Progenitor cell of endocrine pancreas (in vitro differentiated cells): ENCODE measurements around the gene KIF1A. TPM values are rescaled to one million over a fixed set of nuclear protein-coding genes. Genes with fewer than 3 reads are reported as not detected.
A peak's percentile ranks its signal among the peaks of the same experiment; 100 is the strongest.

Experiments used
- DNase-seq: peaks from one replicate; pipeline ENCODE4 v3.0.0; 2021; ENCODE audit warnings: low spot score; ENCODE audit not compliant: unreplicated experiment
- H3K27ac Mint-ChIP-seq: 2 replicates; pipeline ENCODE4 v1.8.0; 2021; ENCODE audit warnings: mild to moderate bottlenecking, moderate library complexity, mixed read lengths
- H3K27me3 Mint-ChIP-seq: 2 replicates; pipeline ENCODE4 v1.8.0; 2021; ENCODE audit warnings: mixed read lengths
- H3K36me3 Mint-ChIP-seq: 2 replicates; pipeline ENCODE4 v1.8.0; 2022; ENCODE audit warnings: mixed read lengths; ENCODE audit not compliant: insufficient read depth
- H3K4me1 Mint-ChIP-seq: 2 replicates; pipeline ENCODE4 v1.8.0; 2021; ENCODE audit warnings: low read depth, mixed read lengths
- H3K4me3 Mint-ChIP-seq: 2 replicates; pipeline ENCODE4 v1.8.0; 2021; ENCODE audit warnings: low read depth, mild to moderate bottlenecking, moderate library complexity, mixed read lengths
- H3K9me3 Mint-ChIP-seq: 2 replicates; pipeline ENCODE4 v1.8.0; 2021; ENCODE audit warnings: low read depth, mixed read lengths
- total RNA-seq: library from RNA; stranded (reverse); gene quantifications from 2 replicates; pipeline ENCODE4 v1.2.1, GENCODE V29; 2021
- TF ChIP-seq, protein P1 (sequence below): fragments of 200-600 bp; sonication (generic); IDR thresholded peaks from one replicate; pipeline ENCODE4 v1.5.0; 2021; ENCODE audit warnings: antibody characterized with exemption, mild to moderate bottlenecking; ENCODE audit not compliant: unreplicated experiment

KIF1A gene
- total RNA-seq, 1 donor from 2014 or later = 132 TPM

DNA sequence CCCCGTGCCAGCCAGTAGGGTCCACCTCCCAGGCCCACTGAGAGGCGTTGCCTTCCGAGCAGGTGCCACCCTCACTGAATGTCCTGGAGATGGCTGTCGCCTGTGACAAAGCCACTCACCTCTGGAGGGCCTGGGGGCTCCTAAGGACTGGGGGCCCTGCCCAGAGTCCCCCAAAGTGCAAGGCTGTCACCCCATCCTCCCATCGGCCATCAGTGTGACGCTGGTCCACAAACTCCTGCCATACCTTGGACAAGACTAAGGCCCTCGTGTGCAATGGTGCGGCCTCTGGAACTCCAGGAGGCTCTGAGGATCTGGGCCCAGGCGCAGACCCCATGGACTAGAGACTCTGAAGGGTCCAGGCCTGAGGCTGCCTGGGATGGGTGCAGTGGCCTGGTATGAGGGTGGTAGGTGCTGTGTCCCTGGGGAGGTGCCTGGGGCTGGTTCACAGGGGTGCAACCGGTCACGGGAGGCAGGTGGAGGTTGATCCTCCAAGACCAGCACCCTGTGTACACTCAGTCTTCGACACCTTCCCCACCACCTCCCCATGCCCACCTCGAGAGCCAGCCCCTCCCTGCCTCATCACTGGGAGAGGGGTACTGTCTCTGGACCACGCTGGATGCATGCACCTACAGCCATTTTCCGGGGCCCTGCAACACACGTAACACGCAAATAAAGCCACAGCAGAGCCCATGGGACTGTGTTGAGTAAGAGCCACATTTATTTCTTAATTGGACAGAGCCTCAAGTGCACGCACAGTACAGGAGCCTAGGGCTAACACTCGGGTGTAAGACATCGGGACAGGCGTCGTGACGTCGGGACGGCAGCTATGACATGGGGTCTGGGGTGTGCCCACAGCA, 106.7 kb downstream of the KIF1A start:
- TF ChIP-seq, protein P1, sequence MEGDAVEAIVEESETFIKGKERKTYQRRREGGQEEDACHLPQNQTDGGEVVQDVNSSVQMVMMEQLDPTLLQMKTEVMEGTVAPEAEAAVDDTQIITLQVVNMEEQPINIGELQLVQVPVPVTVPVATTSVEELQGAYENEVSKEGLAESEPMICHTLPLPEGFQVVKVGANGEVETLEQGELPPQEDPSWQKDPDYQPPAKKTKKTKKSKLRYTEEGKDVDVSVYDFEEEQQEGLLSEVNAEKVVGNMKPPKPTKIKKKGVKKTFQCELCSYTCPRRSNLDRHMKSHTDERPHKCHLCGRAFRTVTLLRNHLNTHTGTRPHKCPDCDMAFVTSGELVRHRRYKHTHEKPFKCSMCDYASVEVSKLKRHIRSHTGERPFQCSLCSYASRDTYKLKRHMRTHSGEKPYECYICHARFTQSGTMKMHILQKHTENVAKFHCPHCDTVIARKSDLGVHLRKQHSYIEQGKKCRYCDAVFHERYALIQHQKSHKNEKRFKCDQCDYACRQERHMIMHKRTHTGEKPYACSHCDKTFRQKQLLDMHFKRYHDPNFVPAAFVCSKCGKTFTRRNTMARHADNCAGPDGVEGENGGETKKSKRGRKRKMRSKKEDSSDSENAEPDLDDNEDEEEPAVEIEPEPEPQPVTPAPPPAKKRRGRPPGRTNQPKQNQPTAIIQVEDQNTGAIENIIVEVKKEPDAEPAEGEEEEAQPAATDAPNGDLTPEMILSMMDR = no peak
- Mint-ChIP-seq H3K4me3 (no peak overlapping the region), H3K4me1 (no peaks in the 10 kb centered on the region), H3K9me3 (no peaks in the 10 kb centered on the region), H3K27me3 (peaks cover 2% of the 10 kb centered on the region), H3K27ac (peak overlapping the region; percentile 64), H3K36me3 (peaks cover 2% of the 10 kb centered on the region)
- no peak for DNase-seq

- TF ChIP-seq, protein P1 = no peak
- DNase-seq = no peak
- Mint-ChIP-seq H3K27ac (no peak overlapping the region), H3K27me3 (peaks cover 11% of the 10 kb centered on the region), H3K4me1 (no peaks in the 10 kb centered on the region), H3K9me3 (no peaks in the 10 kb centered on the region), H3K4me3 (no peak overlapping the region), H3K36me3 (peaks cover 2% of the 10 kb centered on the region)
Measured at GRCh38 chr2:240712121-240712520, 107.9 kb downstream of the KIF1A start.

- H3K27ac Mint-ChIP-seq = no peak overlapping the region
- DNase-seq = no peak
- no peaks in the 10 kb centered on the region for H3K4me1 Mint-ChIP-seq
- peaks cover 14% of the 10 kb centered on the region for H3K27me3 Mint-ChIP-seq
- no peaks in the 10 kb centered on the region for H3K9me3 Mint-ChIP-seq
- no peak overlapping the region for H3K4me3 Mint-ChIP-seq
- TF ChIP-seq, protein P1 = no peak
- H3K36me3 Mint-ChIP-seq = peaks cover 2% of the 10 kb centered on the region
Measured at GRCh38 chr2:240711701-240712100, 108.3 kb downstream of the KIF1A start.

DNA sequence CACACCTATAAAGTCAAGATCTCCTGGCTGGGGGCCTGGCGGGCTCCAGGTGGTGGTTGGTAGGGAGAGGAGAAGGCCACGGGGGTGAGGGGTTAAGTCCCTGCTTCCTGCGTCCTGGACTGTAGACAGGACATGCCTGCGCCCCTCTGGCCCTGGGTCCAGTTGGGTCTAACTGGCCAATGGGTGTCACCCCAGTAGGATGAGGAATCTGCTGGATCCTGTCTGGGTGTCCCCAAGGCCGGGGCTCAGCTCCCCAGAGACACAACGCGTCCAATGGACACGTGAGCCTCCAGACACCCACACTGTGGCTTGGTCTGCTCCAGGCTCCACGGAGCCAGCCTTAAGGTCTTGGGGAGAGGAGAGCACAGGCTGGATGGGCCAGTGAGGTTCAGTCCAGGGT, 108.7 kb downstream of the KIF1A start:
- Mint-ChIP-seq H3K36me3 (peaks cover 1% of the 10 kb centered on the region), H3K9me3 (no peaks in the 10 kb centered on the region), H3K4me1 (no peaks in the 10 kb centered on the region), H3K4me3 (no peak overlapping the region), H3K27me3 (peaks cover 14% of the 10 kb centered on the region), H3K27ac (no peak overlapping the region)
- DNase-seq = no peak
- TF ChIP-seq, protein P1 = no peak

DNA sequence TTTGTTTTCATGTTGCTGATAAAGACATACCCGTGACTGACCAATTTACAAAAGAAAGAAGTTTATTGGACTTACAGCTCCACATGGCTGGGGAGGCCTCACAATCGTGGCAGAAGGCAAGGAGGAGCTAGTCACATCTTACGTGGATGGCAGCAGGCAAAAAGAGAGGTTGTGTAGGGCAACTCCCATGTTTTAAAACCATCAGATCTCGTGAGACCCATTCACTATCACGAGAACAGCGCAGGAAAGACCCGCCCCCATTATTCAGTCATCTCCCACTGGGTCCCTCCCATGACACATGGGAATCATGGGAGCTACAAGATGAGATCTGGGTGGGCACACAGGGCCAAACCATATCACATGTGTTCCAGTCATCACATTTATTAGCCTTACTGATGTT, 111.6 kb downstream of the KIF1A start:
- TF ChIP-seq, protein P1 = no peak
- no peak overlapping the region for H3K4me3 Mint-ChIP-seq
- H3K36me3 Mint-ChIP-seq = no peaks in the 10 kb centered on the region
- no peak for DNase-seq
- no peaks in the 10 kb centered on the region for H3K4me1 Mint-ChIP-seq
- H3K9me3 Mint-ChIP-seq = no peaks in the 10 kb centered on the region
- peaks cover 25% of the 10 kb centered on the region for H3K27me3 Mint-ChIP-seq
- H3K27ac Mint-ChIP-seq = no peak overlapping the region
